ENCODE results near the gene ALDH1A1.

DNA sequence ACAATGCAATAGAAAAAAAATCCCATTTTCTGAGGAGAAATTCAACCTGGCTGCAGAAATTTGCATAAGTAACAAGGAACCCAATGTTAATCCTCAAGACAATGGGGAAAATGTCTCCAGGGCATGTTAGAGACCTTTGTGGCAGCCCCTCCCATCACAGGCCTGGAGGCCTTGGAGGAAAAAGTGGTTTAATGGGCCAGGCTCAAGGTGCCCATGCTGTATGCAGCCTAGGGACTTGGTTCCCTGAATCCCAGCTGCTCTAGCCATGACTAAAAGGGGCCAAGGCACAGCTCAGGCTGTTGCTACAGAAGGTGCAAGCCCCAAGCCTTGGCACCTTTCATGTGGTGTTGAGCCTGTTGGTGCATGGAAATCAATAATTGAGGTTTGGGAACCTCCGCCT, 66.5 kb downstream of the ALDH1A1 start:
- TF ChIP-seq, protein P1, sequence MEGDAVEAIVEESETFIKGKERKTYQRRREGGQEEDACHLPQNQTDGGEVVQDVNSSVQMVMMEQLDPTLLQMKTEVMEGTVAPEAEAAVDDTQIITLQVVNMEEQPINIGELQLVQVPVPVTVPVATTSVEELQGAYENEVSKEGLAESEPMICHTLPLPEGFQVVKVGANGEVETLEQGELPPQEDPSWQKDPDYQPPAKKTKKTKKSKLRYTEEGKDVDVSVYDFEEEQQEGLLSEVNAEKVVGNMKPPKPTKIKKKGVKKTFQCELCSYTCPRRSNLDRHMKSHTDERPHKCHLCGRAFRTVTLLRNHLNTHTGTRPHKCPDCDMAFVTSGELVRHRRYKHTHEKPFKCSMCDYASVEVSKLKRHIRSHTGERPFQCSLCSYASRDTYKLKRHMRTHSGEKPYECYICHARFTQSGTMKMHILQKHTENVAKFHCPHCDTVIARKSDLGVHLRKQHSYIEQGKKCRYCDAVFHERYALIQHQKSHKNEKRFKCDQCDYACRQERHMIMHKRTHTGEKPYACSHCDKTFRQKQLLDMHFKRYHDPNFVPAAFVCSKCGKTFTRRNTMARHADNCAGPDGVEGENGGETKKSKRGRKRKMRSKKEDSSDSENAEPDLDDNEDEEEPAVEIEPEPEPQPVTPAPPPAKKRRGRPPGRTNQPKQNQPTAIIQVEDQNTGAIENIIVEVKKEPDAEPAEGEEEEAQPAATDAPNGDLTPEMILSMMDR (conservative IDR thresholded peaks at IDR 0.05 in 1 of 2, IDR thresholded peaks at IDR 0.05 in 1 of 2; ENCODE audit: extremely low read depth in 1 of 2, insufficient read depth in 1 of 2, low read depth in 1 of 2, low read length in 2 of 2) = no peak
- TF ChIP-seq EZH2 (IDR thresholded peaks at IDR 0.05; ENCODE audit: borderline replicate concordance, low read length) = no peak
